GM13977 (cell line): ENCODE measurements around the gene ZMYND10.

Experiments
- DNase-seq: peaks from one replicate; pipeline ENCODE4 v3.0.0; 2012; ENCODE audit warnings: low spot score
- CTCF ChIP-seq: IDR thresholded peaks from 2 replicates; pipeline ENCODE4 v1.5.1; 2012; ENCODE audit warnings: mild to moderate bottlenecking, control low read depth; ENCODE audit not compliant: insufficient read depth; ENCODE audit errors: extremely low read depth, missing control alignments
- in situ Hi-C: fragments of 300-500 bp; cut with MboI; formaldehyde crosslinking; loops from one replicate; pipeline ENCODE4 v1.12.0; 2022; ENCODE audit warnings: low sequenced_read_pairs, low pct_unique_long_range_greater_than_20kb, mixed read lengths, inconsistent platforms; ENCODE audit not compliant: unreplicated experiment

The ZMYND10 gene

GRCh38 chr3:50334339-50335075 is 11.0 kb downstream of the ZMYND10 start:
- no peak for TF ChIP-seq CTCF
- in situ Hi-C loops = no loop called here
- DNase-seq = no peak

- no peak for DNase-seq
- in situ Hi-C loops = no loop called here
- no peak for TF ChIP-seq CTCF
Measured at GRCh38 chr3:50333744-50334328, 11.7 kb downstream of the ZMYND10 start.

- TF ChIP-seq CTCF = no peak
- in situ Hi-C loops = no loop called here
- no peak for DNase-seq
Measured at GRCh38 chr3:50331364-50331907, 14.1 kb downstream of the ZMYND10 start.

GRCh38 chr3:50330330-50330729 is 15.2 kb downstream of the ZMYND10 start:
- TF ChIP-seq CTCF = no peak
- no peak for DNase-seq
- in situ Hi-C loops = no loop called here

- peak; percentile 98 for DNase-seq
- in situ Hi-C loops = no loop called here
- no peak for TF ChIP-seq CTCF
Measured at GRCh38 chr3:50327943-50328691, 17.4 kb downstream of the ZMYND10 start, which contains the start of gene TUSC2. Gene TUSC2 (minus strand): TSS chr3:50328223. CDS start chr3:50328099, 124 bp downstream.

GRCh38 chr3:50327129-50327528 is 18.4 kb downstream of the ZMYND10 start:
- TF ChIP-seq CTCF = no peak
- in situ Hi-C loops = no loop called here

More at GRCh38 chr3:50327129-50327528, 18.4 kb downstream of the ZMYND10 start:
- no peak for DNase-seq
